Trophoblast cell (in vitro differentiated cells and primary cell): Measurements from ENCODE around the gene ARHGAP23.

Experiments used
- DNase-seq, 2 donors: peaks; one replicate each; pipeline ENCODE4 v3.0.0-alpha.2; 2016
- H2AFZ ChIP-seq: 2 replicates; pipeline ENCODE4 v1.6.1; 2013; ENCODE audit warnings: low read length, moderate library complexity, mild to moderate bottlenecking; ENCODE audit not compliant: insufficient read depth, poor library complexity
- H2AK5ac ChIP-seq: 2 replicates; pipeline ENCODE4 v1.6.1; 2013; ENCODE audit warnings: mild to moderate bottlenecking, low read length
- H2BK120ac ChIP-seq: 2 replicates; pipeline ENCODE4 v1.6.1; 2013; ENCODE audit warnings: low read length, mild to moderate bottlenecking, moderate library complexity; ENCODE audit not compliant: insufficient read depth, poor library complexity
- H2BK12ac ChIP-seq: 2 replicates; pipeline ENCODE4 v1.6.1; 2013; ENCODE audit warnings: mild to moderate bottlenecking, low read length, moderate library complexity
- H2BK5ac ChIP-seq: 2 replicates; pipeline ENCODE4 v1.6.1; 2013; ENCODE audit warnings: low read length, low read depth, moderate library complexity, mild to moderate bottlenecking; ENCODE audit not compliant: poor library complexity
- H3K14ac ChIP-seq: 2 replicates; pipeline ENCODE4 v1.6.1; 2013; ENCODE audit warnings: mild to moderate bottlenecking, low read length
- H3K18ac ChIP-seq: 2 replicates; pipeline ENCODE4 v1.6.1; 2013; ENCODE audit warnings: mild to moderate bottlenecking, low read length
- H3K23ac ChIP-seq: 2 replicates; pipeline ENCODE4 v1.6.1; 2013; ENCODE audit warnings: low read length
- H3K27ac ChIP-seq: 2 replicates; pipeline ENCODE4 v1.5.1; 2013; ENCODE audit warnings: low read depth, mild to moderate bottlenecking, inconsistent platforms, low read length, moderate library complexity
- H3K27me3 ChIP-seq: 2 replicates; pipeline ENCODE4 v1.6.1; 2013; ENCODE audit warnings: inconsistent platforms, mild to moderate bottlenecking, low read length, moderate library complexity; ENCODE audit not compliant: insufficient read depth
- H3K36me3 ChIP-seq, 2 experiments: 1 replicate in 1 of 2; 2 replicates in 1 of 2; pipeline ENCODE4 v1.6.1; 2013; ENCODE audit warnings: low read length in 2 of 2, mild to moderate bottlenecking in 2 of 2, moderate library complexity in 1 of 2; ENCODE audit not compliant: insufficient read depth in 2 of 2, control insufficient read depth in 1 of 2
- H3K4ac ChIP-seq: 2 replicates; pipeline ENCODE4 v1.6.1; 2013; ENCODE audit warnings: low read depth, mild to moderate bottlenecking, low read length, moderate library complexity
- H3K4me1 ChIP-seq, 2 experiments: 1 replicate in 1 of 2; 2 replicates in 1 of 2; pipeline ENCODE4 v1.6.1; 2013; ENCODE audit warnings: low read length in 2 of 2, mild to moderate bottlenecking in 2 of 2, moderate library complexity in 1 of 2; ENCODE audit not compliant: insufficient read depth in 2 of 2, control insufficient read depth in 1 of 2
- H3K4me2 ChIP-seq: 2 replicates; pipeline ENCODE4 v1.6.1; 2013; ENCODE audit warnings: inconsistent platforms, mild to moderate bottlenecking, low read length, moderate library complexity
- H3K4me3 ChIP-seq: 2 replicates; pipeline ENCODE4 v1.5.1; 2013; ENCODE audit warnings: mild to moderate bottlenecking, low read depth, low read length, inconsistent platforms
- H3K79me1 ChIP-seq: one replicate; pipeline ENCODE4 v1.6.1; 2013; ENCODE audit warnings: low read length
- H3K79me2 ChIP-seq: 2 replicates; pipeline ENCODE4 v1.6.1; 2013; ENCODE audit warnings: low read length, mild to moderate bottlenecking; ENCODE audit not compliant: control insufficient read depth, insufficient read depth, poor library complexity
- H3K9ac ChIP-seq: 2 replicates; pipeline ENCODE4 v1.6.1; 2013; ENCODE audit warnings: mild to moderate bottlenecking, low read length
- H3K9me3 ChIP-seq: 2 replicates; pipeline ENCODE4 v1.6.1; 2013; ENCODE audit warnings: low read depth, mild to moderate bottlenecking, control low read depth, inconsistent platforms, low read length; ENCODE audit not compliant: insufficient read depth
- H4K12ac ChIP-seq: 2 replicates; pipeline ENCODE4 v1.6.1; 2013; ENCODE audit warnings: low read depth, mild to moderate bottlenecking, low read length, moderate library complexity
- H4K8ac ChIP-seq: 2 replicates; pipeline ENCODE4 v1.6.1; 2013; ENCODE audit warnings: low read depth, mild to moderate bottlenecking, low read length, moderate library complexity
- H4K91ac ChIP-seq: one replicate; pipeline ENCODE4 v1.6.1; 2013; ENCODE audit warnings: low read depth, mild to moderate bottlenecking, low read length, moderate library complexity
- WGBS: extraction: QIAGEN DNeasy Blood & Tissue Kit; methylation state at CpG from one replicate; pipeline ENCODE4 v1.1.7; 2013; ENCODE audit warnings: missing lambda C conversion rate; ENCODE audit not compliant: insufficient read length, insufficient coverage; ENCODE audit errors: extremely low coverage; 5-methylcytosine and 5-hydroxymethylcytosine counted together

The ARHGAP23 gene

DNA sequence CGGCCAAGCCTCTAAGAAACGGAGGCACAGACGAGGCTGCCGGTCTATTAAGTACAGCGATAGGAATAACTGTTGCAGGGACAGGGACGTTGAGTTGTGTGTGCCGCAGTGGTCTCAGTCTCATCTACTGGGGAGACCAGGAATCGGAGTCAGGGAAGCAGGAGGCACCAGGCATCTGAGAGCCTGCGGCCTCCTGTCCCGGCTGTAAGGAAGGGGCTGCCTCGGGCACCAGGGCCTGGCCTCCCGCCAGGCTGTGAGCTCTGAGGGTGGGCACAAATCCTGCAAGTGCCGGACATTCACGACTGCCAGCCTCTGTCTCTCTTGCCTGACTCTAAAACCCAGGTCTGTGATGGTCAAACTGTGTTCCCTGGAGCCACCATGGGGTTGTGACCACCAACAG is 76.0 kb downstream of the ARHGAP23 start:
- peaks cover under 1% of the 10 kb centered on the region for H3K9me3 ChIP-seq
- H3K36me3 ChIP-seq, result peaks cover 12 to 15% of the 10 kb centered on the region in 2 experiments
- no peak overlapping the region for H4K91ac ChIP-seq
- H4K12ac ChIP-seq, result no peak overlapping the region
- H3K79me1 ChIP-seq, result no peaks in the 10 kb centered on the region
- peaks cover 3 to 5% of the 10 kb centered on the region in 2 experiments for H3K4me1 ChIP-seq
- H2AK5ac ChIP-seq, result no peak overlapping the region
- H3K79me2 ChIP-seq, result no peaks in the 10 kb centered on the region
- H3K9ac ChIP-seq, result no peak overlapping the region
- no peak overlapping the region for H2BK12ac ChIP-seq
- H2BK5ac ChIP-seq, result no peak overlapping the region
- no peak overlapping the region for H3K27ac ChIP-seq
- no peaks in the 10 kb centered on the region for H3K27me3 ChIP-seq
- H2BK120ac ChIP-seq, result no peak overlapping the region
- H3K23ac ChIP-seq, result no peak overlapping the region
- H3K18ac ChIP-seq, result no peak overlapping the region
- H3K4me2 ChIP-seq, result no peak overlapping the region
- no peak overlapping the region for H3K4ac ChIP-seq
- no peak overlapping the region for H2AFZ ChIP-seq
- H4K8ac ChIP-seq, result no peak overlapping the region
- no CpG with 5 or more reads among the region's 14 CpGs for WGBS
- H3K4me3 ChIP-seq, result no peak overlapping the region
- no peak overlapping the region for H3K14ac ChIP-seq
- DNase-seq, result no peak

GRCh38 chr17:38507436-38507835 is 79.2 kb downstream of the ARHGAP23 start:
- Histone ChIP-seq H3K4me3 (no peak overlapping the region), H3K79me2 (peaks cover 2% of the 10 kb centered on the region), H2AFZ (no peak overlapping the region), H3K23ac (no peak overlapping the region), H4K12ac (no peak overlapping the region), H3K4me1 (peaks cover 23 to 27% of the 10 kb centered on the region in 2 experiments), H3K27me3 (peaks cover 13% of the 10 kb centered on the region), H2BK5ac (no peak overlapping the region), H3K27ac (no peak overlapping the region), H2BK12ac (no peak overlapping the region), H2BK120ac (no peak overlapping the region), H3K18ac (no peak overlapping the region), H3K4ac (no peak overlapping the region), H3K79me1 (peaks cover 7% of the 10 kb centered on the region), H4K8ac (no peak overlapping the region), H3K36me3 (peaks cover 9 to 11% of the 10 kb centered on the region in 2 experiments), H3K9me3 (peaks cover 3% of the 10 kb centered on the region), H4K91ac (no peak overlapping the region), H2AK5ac (no peak overlapping the region), H3K4me2 (no peak overlapping the region), H3K9ac (no peak overlapping the region), H3K14ac (no peak overlapping the region)
- DNase-seq, result no peak
- no CpG with 5 or more reads among the region's 3 CpGs for WGBS

DNA sequence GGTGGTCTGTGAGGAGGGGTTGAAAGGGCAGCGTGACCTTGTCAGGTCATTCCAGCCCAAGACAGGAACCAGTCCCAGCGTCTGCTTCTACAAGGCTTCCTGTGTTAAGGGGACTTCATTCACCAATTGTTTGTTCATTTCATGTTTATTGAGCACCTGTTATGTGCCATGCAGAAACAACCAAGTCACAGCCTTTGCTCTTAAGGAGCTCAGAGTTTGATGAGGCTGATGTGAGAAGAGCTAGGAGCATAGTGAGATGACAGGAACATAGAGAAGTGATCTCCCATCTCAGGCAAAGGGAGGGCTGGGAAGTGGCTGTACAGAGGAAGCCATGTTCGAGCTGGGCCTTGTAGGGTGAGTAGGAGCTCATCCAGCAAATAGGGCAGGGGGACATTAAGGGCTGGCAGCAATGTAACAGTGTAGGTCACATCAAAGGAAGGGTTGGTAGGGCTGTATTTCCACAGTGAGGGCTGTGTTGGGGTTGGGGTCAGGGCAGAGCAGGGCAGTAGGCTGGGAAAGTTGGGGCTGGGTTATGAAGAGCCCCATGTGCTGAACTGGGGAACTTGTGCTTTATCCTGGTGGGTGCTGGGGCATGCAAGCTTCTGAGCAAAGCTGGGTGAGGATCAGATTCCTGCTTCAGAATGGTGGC is 79.8 kb downstream of the ARHGAP23 start:
- H2BK5ac ChIP-seq, result no peak overlapping the region
- no peak overlapping the region for H4K8ac ChIP-seq
- H3K4me2 ChIP-seq, result no peak overlapping the region
- H3K4ac ChIP-seq, result no peak overlapping the region
- no peak overlapping the region for H2BK120ac ChIP-seq
- H3K36me3 ChIP-seq, result peaks cover 8 to 10% of the 10 kb centered on the region in 2 experiments
- no peak overlapping the region for H3K27ac ChIP-seq
- no peak overlapping the region for H4K91ac ChIP-seq
- H3K79me1 ChIP-seq, result peaks cover 7% of the 10 kb centered on the region
- H2AK5ac ChIP-seq, result no peak overlapping the region
- no CpG with 5 or more reads among the region's 3 CpGs for WGBS
- no peak overlapping the region for H3K18ac ChIP-seq
- H3K9me3 ChIP-seq, result peaks cover 3% of the 10 kb centered on the region
- no peak overlapping the region for H3K9ac ChIP-seq
- peaks cover 23 to 27% of the 10 kb centered on the region in 2 experiments for H3K4me1 ChIP-seq
- H2BK12ac ChIP-seq, result no peak overlapping the region
- H3K14ac ChIP-seq, result no peak overlapping the region
- H4K12ac ChIP-seq, result no peak overlapping the region
- peaks cover 13% of the 10 kb centered on the region for H3K27me3 ChIP-seq
- DNase-seq, result no peak
- H3K79me2 ChIP-seq, result peaks cover 2% of the 10 kb centered on the region
- H3K23ac ChIP-seq, result no peak overlapping the region
- no peak overlapping the region for H3K4me3 ChIP-seq
- H2AFZ ChIP-seq, result no peak overlapping the region

DNA sequence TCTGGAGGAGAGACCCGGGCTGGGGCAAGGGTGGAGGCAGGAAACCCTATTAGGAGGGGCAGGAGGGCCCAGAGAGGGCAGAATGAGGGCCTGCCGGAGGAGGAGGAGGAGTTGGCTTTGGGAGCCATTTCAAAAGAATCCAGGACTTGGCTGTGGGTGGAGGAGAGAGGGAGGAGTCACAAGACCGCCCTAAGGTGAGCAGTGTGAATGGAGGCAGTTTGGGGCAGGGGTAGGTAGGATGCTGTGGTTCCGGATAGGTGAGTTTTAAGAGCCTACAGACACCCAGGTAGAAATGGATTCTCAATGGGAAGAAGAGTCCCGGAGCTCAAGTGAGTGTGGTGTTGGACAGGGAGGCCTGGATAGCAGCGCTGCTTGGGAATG is 80.3 kb downstream of the ARHGAP23 start:
- Histone ChIP-seq H2BK5ac (no peak overlapping the region), H3K4ac (no peak overlapping the region), H3K9me3 (peaks cover 3% of the 10 kb centered on the region), H3K14ac (no peak overlapping the region), H3K23ac (no peak overlapping the region), H4K12ac (no peak overlapping the region), H4K91ac (no peak overlapping the region), H2AFZ (no peak overlapping the region), H2BK120ac (no peak overlapping the region), H3K36me3 (peaks cover 5% of the 10 kb centered on the region in 2 experiments), H4K8ac (no peak overlapping the region), H2BK12ac (no peak overlapping the region), H3K4me3 (no peak overlapping the region), H3K79me1 (peaks cover 7% of the 10 kb centered on the region), H3K27me3 (peaks cover 13% of the 10 kb centered on the region), H3K4me2 (no peak overlapping the region), H3K9ac (no peak overlapping the region), H3K27ac (no peak overlapping the region), H3K79me2 (peaks cover 2% of the 10 kb centered on the region), H3K18ac (no peak overlapping the region), H2AK5ac (no peak overlapping the region), H3K4me1 (peaks cover 23 to 27% of the 10 kb centered on the region in 2 experiments)
- no CpG with 5 or more reads among the region's 6 CpGs for WGBS
- no peak for DNase-seq
